HG03066 (cell line): ENCODE measurements around the gene CALM3.

ENCODE experiments used
- ATAC-seq: cut with Tn5 transposase; IDR thresholded peaks from one replicate; pipeline ENCODE4 v1.9.1; 2021; ENCODE audit warnings: low read depth; ENCODE audit not compliant: unreplicated experiment

CALM3 gene

DNA sequence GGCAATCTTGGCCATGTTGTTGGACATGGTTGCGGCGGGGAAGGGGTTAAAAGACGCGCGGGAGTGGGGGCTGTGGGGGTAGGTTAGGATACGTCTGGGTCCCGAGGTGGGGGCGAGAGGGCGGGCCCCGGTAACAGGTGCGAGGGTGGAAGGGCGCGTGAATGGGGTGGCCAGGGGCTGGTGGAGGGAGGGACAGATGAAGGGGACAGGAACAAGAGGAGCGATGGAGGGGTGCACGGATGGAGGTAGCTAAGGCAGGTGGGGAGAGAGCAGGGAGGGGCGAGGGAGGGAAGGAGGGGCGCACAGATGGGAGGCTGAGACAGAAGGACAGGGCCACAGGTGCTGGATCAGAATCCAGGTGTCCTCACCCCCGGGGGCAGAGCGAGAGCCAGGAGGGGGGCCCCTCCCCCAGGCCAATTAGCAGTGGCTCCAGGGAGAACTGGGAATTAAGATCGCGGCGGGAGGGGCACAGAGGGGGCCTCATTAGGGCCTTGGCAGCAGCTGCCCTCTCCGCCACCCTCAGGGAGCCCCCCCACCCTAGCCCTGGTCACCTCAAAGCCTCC lies 33.6 kb downstream of the CALM3 start:
- ATAC-seq = no peak

DNA sequence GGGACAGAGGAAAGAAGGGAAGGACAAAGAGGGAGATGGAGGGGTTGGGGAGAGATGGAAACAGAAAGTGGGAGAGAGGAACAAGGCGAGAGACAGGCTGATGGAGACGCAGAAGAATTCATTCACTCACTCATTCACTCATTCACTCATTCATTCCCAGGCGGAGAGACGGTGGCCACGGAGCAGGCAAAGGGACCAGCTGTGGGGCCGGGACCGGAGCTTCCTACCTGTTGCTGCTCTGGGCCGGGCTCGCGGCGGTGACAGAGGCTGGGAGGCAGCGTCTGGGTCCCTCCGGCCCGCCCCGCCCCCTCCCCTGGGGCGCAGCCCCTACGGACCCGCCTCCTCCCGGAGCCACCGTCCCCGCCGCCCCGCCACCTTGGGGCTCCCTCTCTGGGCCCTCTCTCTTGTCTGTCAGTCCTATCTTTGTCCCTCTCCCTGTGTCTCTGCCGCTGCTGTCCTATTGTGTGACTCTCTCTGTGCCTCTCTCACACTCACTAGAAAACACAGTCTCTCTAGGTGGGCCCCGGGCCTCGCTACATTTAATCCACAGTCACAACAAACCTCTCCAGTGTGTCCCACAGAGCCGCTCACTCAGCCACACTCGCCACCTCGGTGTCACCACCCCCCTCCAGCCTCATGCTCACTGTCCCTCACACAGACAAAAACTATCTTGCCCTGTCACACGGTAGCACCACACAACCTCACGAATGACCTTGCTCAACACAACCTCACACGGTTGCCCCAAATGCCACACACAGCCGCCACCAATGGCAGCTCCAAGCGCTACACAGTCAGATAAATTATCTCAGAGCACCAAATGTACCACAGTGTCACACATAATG lies 35.0 kb downstream of the CALM3 start, which contains the start of gene GNG8:
Gene GNG8, minus strand, starts transcription at position 283 of the 842 bp plus-strand sequence. CDS start 1,520 bp downstream, outside the sequence.
- ATAC-seq = no peak

DNA sequence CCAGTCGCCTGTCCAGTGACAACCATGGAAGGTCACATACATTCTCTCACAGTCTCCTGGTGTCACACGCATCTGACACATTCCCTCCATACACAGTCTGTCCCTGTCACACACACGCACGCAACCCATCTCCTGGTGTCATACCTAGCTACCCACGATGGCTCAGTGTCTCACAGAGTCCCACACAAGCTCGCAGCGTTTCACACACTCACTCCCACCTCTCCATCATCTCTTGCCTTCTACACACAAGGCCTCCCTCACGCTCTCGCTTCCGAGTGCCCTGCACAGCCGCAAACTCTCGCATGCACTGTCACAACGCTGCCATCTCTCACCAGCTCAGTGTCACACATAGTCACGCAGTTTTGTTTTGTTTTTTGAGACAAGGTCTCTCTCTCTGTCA lies 36.1 kb downstream of the CALM3 start:
- no peak for ATAC-seq

DNA sequence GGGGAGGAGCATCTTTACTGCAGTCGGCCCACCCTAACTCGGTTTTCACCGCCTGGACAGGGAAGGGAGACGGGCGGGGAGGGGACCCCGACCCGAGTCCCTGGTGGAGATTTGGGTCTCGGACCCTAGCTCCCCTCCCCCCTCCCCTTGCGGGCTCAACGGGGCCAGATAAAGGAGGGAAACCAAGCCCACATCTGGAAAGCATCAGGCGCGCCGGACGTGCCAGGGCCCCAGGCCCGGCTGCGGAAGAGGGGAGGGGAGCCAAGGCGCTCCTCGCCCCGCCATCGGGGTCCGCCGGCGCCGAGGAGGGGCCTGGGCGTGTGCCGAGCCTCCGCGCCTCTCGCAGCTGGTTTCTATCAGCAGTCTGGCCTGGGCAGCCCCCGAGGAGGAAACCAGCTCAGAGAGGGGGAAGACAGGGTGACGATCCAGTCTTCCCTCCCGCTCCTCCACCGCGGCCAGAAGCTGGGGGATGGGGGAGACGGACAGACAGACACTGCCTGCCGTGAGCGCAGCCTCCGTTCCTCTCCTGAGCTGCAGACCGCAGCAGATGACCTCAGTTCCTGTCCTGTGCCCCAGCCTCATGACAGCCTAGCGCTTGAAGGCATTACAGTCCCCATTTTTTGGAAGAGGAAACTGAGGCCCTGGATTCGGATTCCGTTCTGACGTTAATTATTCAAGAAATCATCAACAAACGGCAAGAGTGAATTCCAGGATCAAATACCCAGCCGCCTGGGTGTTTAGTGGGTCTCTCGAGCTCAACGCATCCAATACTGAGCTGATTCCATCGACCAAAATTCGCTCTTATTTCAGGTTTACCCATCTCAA lies 38.4 kb downstream of the CALM3 start:
- ATAC-seq = no peak

DNA sequence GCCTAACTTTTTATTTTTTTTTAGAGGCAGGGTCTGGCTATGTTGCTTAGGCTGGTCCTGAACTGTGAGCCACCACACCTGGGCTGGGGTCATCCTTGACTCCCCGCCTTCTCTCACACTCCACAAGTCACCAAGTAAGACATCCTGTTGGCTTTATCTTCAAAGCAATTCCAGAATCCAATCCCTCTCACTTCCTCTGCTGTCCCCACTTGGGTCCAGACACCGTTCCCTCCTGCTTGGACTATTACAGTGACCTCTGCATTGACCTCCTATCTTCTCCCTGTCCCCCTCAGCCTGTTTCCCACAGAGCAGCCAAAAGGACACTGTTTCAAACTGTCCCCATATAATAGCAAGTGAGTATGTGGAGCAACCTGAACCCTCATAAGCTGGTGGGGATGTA lies 39.5 kb downstream of the CALM3 start:
- ATAC-seq = no peak

DNA sequence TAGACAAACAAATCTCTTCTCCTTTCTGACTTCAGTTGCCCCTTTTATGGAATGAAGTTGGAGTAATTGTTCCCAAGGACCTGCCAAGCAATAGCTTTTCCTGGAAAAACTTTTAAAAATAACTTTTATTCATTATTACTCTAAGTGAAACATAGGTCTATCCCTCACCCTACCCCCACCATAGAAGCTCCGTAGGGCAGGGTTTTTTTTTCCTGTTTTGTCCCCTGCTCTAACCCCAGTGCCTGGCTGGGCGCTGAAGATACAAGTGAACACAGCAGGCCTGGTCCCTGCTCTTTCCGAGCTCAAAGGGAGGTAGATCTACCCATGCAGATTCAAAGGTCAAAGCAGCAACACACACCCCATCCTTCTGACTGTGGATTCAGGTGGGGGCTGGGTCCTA lies 43.6 kb downstream of the CALM3 start:
- no peak for ATAC-seq

DNA sequence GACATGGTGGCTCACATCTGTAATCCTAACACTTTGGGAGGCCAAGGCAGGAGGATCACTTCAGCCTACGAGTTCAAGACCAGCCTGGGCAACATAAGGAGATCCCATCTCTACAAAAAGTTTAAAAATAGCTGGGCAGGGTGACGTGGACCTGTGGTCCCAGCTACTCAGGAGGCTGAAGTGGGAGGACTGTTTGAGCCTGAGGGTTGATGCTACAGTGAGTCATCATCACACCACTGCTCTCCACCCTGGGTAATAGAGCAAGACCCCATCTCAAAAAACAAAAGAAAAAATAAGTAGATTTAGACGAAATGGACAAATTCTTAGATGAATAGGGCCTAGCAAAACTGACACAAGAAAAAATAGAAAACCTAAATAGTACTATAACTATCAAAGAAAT lies 45.3 kb downstream of the CALM3 start:
- no peak for ATAC-seq

DNA sequence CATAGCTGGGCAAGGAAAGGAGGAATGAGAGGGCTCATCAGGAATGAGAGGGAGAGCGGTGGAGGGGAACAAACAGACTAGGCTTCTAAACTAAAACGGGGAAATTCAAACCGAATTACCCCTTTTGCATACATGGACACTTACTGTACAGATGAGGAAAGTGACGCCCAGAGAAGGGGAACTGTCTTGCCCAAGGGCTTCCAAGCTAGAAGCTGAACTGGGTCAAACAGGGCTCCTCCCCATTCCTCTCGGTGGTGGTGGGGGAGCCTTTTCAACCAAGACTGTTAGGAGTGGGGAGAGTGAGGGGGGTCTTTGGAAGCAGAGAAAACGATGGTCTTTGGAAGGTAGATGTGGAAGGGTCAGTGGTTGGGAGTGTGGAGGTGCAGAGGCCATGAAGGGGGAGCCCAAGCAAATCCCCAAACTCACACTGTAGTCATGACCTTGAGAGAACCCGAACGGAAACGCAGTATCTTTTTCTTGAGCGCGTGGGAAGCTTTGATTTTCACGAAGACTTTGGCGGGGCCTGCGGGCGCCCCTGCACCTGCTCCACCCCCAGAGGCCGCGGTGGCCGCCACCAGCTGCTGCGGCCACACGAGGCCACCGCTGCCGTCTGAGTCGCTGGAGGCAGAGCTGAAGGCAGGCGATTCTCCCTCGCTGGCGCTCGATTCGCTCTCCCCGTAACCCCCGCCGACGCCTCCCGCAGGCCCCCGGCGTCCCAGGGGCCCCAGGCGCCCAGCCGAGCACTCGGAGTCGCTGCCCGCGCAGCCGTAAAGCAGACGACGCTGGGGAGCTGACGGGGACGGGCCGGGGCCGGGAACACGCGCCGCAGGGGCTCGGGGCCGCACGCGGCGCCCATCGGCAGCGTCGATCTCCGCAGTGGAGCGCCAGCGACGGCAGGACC lies 47.2 kb downstream of the CALM3 start:
- no peak for ATAC-seq

DNA sequence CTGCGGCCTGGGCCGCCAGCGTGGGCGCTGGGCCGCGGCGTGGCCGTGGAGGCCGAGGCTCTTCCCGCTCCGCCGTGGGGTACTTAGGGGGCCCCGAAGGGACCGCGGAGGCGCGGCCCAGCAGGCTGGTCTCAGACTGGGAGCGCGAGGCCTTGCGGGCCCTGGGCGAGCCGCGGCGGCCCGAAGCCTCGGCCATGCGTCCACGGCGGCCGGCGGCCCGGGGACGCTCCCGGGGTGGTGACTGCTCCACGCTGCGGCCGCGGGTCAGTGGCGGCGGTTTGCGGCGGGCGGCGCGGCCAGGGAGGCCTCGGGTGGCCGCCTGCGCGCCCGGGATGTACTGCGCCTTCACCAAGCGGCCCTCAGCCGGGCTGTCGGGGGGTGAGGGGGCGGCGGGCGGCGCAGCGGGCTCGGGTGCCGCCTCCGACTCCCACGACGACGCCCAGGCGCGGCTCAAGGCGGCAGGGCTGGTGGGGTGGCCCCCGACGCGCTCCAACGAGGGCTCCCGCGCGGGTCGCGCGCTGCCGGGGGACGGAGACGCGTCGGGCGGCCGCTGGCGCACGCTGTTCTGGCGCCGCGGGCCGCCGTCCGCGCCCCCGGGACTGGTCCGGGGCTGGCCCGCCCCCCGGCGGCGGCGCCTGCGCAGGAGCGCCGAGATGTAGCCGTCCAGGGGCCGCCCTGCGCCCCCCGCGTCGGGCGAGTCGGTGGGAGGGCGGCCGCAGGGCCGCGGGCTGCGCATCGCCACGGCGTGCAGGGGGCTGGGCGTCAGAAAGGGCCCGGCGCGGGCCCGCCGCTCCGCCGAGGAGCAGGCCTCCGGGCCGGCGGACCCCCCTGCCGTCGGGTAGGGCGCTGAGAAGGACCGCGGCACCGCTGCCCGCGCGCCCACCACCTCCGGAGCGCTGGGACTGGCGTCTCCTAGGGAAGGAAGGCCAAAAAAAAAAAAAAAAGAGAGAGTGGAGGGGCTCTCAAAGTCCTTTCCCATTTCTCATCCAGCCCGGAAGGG lies 48.1 kb downstream of the CALM3 start:
- no peak for ATAC-seq

DNA sequence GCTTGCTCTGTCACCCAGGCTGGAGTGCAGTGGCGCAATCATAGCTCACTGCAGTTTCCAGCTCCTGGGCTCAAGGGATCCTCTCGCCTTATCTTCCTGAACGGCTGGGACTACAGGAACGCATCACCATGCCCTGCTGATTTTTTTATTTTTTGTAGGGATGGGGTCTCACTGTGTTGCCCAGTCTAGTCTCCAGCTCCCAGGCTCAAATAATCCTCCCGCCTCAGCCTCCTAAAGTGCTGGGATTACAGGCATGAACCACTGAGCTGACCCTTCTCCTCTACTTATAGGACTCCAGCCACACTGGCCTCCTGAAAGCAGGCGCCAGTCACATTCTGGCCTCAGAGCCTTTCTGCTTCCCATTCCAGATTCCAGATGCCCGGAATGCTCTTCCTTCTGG lies 49.3 kb downstream of the CALM3 start:
- no peak for ATAC-seq

DNA sequence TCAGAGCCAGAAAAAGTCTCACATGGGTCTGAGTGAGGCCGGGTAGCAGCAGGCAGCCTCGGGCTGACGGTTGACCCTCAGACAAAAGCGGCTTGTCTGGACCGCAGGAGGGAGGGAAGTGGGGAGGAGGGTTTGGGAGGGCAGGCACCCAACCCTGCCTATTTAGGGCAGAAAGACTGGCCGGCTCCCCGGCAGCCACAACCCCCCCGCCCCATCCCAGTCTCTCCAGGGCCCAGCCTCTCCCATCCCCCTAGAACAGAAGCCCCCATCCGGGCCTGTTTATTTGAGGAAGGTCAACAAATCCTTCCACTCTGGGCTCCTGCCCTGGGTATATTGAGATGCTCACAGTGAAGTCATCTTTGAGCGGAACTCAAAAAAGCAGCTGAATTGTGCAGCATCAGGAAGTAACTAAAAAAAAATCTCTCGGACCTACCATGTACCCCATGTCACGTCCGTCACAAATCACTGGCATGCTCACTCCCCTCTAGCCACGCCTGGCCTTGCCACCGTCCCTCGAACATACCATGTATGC lies 53.6 kb downstream of the CALM3 start:
- ATAC-seq = no peak

DNA sequence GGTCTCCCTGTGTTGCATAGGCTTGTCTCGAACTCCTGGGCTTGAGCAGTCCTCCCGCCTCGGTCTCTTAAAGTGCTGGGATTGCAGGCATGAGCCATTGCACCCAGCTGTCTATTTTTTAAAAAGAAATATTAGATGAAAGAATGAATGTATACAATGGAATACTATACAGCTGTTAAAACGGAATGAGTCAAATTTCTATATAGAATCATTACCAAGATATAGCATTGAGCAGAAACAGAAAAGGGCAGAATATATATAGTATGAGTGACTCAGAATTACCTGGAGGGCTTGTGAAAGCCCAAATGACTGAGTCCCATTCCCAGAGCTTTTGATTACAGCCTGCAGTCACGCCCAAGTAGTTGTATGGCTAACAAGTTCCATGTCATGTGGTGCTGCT lies 55.4 kb downstream of the CALM3 start:
- ATAC-seq = no peak

DNA sequence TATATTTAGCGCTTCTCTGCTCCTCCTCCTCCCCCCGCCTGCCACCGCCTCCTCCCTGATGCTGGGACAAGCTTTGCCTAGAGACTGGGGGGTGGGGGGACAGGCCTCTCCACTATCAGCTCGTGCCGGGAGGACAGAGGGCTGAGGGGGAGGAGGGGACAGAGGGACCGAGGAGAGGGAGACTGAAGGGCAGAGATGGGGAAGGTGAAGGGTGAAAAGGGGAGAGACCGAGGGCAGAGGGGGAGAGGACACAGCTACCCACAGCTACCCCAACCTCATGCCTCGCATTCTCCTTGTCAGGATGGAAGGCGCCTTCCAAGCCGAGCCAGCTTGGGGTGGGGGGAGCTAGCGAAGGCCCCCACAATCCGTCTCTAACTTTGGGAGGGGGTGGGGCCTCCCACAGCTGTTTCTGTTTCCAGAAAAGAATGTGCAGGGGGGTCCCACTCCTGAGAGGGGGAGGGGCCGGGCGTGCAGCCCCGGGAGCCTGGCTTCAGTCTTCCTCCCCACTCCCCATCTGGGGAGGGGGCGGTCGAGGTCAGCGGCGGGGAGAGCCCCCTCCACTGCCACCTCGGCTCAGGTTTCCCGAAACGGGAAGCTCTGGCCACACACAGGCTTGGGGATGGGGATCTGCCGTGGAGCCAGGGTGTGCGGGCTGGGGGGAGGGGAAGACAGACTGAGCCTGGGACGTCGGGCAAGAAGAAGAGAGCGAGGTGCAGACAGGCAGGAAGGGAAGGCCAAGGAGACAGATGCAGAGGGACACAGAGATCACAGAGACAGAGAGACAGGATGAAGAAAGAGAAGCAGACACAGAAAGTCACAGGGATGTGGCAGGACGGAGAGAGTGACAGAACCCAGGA lies 58.2 kb downstream of the CALM3 start:
- ATAC-seq = no peak

DNA sequence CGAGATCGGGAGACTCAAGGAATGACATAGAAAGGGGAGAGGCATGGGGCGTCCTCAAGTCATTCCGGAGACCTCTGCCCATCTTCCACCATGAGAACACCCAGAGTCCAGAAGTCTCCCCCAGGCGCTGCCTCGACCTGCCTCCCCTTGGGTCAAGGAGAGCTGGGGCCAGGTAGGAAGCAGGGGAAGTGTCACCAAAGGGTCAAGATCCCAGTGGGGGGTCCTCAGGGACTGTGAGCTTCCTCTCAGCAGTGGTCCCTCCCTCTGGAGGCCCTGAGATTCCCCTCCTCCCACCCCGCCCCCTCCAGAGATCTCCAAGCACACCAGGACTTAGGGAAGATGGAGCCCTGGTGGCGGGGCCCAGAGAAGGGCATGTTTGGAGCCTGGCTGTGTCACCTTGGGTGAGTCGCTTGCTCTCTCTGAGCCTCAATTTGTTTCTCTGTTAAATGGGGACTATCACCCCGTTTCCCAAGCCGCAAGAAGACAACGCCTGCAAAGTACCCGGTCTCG lies 58.9 kb downstream of the CALM3 start:
- no peak for ATAC-seq
